Measurements from ENCODE around the gene PCDHGA4.
"Not testable (repeated sequence)": the region's sequence is repeated elsewhere in the genome, so short reads cannot be mapped to it uniquely, and the experiment has no call there.

The PCDHGA4 gene

DNA sequence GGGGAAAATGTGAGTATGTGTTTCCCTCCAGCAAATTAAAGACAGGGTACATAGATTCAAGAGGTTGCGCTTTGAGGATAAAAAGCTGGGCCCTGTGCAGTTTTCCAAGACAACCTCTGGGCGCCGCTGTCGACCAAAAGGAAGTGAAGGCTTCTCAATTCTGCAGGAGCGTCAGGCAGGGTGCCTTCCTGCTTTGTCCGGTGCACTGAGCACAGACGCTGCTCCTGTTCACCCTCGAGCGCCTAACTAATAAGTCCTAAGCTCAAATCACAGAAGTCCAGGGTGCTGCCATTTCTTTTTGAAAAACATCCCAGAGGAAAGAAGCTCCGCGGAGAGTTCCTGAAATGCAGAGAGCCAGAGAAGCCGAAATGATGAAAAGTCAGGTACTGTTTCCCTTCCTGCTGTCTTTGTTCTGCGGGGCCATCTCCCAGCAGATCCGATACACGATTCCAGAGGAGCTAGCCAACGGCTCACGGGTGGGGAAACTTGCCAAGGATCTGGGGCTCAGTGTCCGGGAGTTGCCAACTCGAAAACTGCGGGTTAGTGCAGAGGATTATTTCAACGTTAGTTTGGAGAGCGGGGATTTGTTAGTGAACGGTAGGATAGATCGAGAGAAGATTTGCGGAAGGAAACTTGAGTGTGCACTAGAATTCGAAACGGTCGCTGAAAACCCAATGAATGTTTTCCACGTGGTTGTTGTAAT lies 4.8 kb upstream of the PCDHGA4 start, which contains the start of gene PCDHGB1:
Gene PCDHGB1 (plus strand): TSS at position 183 of the 703 bp plus-strand sequence. CDS start 162 bp downstream, at position 345.
- peak; percentile 41 for DNase-seq

DNA sequence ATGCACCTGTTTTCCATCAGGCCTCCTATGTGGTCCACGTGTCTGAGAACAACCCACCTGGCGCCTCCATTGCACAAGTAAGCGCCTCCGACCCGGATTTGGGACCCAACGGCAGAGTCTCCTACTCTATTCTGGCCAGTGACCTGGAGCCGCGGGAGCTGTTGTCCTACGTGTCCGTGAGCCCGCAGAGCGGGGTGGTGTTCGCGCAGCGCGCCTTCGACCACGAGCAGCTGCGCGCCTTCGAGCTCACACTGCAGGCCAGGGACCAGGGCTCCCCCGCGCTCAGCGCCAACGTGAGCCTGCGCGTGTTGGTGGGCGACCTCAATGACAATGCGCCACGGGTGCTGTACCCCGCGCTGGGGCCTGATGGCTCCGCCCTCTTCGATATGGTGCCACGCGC lies 3.2 kb upstream of the PCDHGA4 start:
- no peak for DNase-seq

DNA sequence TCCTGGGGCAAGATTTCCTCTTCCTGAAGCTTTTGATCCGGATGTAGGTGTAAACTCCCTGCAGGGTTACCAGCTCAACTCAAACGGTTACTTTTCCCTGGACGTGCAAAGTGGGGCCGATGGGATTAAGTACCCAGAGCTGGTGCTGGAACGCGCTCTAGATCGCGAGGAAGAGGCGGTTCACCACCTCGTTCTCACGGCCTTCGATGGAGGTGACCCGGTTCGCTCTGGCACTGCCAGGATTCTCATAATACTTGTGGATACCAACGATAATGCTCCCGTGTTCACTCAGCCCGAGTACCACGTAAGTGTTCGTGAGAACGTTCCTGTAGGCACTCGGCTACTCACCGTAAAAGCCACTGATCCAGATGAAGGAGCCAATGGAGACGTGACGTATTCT lies 820 bp downstream of the PCDHGA4 start:
- no peak for DNase-seq

DNA sequence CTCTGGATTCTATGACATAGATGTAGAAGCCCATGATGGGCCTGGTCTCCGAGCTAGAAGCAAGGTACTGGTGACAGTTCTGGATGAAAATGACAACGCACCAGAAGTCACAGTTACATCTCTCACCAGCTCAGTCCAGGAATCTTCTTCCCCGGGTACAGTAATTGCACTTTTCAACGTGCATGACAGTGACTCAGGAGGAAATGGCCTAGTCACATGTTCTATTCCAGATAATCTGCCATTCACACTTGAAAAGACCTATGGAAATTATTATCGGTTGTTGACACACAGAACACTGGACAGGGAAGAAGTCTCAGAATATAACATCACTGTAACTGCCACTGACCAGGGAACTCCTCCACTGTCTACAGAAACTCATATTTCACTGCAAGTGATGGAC lies 1.3 kb downstream of the PCDHGA4 start:
- no peak for DNase-seq

DNA sequence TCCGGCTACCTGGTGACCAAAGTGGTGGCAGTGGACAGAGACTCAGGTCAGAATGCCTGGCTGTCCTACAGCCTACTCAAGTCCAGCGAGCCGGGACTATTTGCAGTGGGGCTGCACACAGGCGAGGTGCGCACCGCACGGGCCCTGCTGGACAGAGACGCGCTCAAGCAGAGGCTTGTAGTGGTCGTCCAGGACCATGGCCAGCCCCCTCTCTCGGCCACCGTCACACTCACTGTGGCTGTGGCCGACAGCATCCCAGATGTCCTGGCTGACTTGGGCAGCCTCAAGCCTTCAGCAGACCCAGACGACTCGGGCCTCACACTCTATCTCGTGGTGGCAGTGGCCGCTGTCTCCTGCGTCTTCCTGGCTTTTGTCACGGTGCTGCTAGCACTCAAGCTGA lies 2.1 kb downstream of the PCDHGA4 start:
- DNase-seq = no peak

DNA sequence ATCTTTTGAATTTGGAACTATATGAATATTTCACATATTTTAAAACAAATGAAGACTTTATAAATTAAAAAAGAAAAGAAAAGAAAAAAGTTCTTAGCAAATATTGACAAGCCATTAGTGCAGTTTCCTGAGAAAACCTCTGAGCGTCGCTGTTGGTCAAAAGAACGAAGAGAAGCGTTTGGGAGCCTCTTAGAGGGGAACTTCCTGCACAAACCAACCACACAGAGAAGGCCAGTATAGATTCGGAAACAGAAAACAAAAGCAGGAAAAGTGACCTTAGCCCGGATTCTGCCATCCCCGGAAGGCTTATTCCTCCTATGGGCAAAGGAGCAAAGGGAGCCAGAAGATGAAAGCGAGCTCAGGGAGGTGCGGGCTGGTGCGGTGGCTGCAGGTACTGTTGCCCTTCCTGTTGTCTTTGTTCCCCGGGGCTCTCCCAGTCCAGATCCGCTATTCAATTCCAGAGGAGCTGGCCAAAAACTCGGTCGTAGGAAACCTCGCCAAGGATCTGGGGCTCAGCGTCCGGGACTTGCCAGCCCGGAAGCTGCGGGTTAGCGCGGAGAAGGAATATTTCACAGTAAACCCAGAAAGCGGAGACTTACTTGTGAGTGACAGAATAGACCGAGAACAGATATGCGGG lies 5.1 kb downstream of the PCDHGA4 start, which contains the start of gene PCDHGB2:
Gene PCDHGB2 (plus strand): TSS at position 205 of the 637 bp plus-strand sequence. CDS start 142 bp downstream, at position 347.
- peak; percentile 32 for DNase-seq

DNA sequence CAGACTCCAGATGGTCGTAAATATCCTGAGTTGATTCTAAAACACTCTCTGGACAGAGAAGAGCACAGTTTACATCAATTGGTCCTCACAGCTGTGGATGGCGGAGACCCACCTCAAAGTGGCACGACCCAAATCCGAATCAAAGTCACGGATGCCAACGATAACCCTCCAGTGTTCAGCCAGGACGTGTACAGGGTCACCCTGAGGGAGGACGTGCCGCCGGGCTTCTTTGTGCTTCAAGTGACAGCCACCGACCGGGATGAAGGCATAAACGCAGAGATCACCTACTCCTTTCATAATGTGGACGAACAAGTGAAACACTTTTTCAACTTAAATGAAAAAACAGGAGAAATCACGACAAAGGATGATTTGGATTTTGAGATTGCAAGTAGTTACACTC lies 5.9 kb downstream of the PCDHGA4 start:
- no peak for DNase-seq

DNA sequence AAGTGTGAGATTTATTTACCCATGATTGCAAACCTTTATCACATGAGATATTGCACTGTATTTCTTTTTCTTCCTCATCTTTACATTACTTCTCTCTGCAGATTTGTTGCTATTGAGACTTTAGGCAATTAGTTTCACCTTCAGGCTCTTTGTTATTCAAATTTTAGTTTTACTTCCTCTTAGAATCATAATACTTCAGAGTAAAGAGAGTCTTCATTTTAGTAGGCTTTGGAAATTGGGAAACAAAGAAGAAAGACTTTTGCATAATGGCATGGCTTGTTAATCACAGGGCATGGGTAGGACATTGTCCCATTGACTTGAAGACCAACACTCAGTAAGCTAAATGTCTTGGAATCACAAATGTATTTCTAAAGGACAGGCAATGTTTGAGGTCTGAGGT lies 7.9 kb downstream of the PCDHGA4 start:
- no peak for DNase-seq

DNA sequence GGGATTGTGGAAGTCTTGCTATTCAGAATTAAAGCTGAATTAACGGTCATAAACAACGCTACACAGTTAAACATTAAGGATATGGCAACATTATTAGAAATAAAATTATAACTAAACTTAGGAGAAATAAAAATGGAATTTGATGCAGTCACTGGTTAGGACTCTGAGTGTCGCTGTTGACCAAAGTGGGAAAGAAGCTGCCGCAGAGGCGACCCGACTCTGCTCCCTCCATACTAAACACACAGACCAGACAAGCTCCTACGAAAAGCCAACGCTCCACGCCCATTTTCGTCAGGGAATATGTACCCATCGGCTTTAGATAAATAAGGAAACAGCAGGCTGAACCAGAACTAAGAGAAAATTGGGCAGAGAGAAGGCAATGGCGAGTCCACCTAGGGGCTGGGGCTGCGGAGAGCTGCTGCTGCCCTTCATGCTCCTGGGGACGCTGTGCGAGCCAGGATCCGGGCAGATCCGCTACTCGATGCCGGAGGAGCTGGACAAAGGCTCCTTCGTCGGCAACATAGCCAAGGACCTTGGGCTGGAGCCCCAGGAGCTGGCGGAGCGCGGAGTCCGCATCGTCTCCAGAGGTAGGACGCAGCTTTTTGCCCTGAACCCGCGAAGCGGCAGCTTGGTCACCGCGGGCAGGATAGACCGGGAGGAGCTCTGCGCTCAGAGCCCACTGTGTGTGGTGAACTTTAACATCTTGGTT lies 9.3 kb downstream of the PCDHGA4 start, which contains the start of gene PCDHGA5:
Gene PCDHGA5 (plus strand): TSS at position 211 of the 709 bp plus-strand sequence. CDS start 169 bp downstream, at position 380.
- DNase-seq = no peak

DNA sequence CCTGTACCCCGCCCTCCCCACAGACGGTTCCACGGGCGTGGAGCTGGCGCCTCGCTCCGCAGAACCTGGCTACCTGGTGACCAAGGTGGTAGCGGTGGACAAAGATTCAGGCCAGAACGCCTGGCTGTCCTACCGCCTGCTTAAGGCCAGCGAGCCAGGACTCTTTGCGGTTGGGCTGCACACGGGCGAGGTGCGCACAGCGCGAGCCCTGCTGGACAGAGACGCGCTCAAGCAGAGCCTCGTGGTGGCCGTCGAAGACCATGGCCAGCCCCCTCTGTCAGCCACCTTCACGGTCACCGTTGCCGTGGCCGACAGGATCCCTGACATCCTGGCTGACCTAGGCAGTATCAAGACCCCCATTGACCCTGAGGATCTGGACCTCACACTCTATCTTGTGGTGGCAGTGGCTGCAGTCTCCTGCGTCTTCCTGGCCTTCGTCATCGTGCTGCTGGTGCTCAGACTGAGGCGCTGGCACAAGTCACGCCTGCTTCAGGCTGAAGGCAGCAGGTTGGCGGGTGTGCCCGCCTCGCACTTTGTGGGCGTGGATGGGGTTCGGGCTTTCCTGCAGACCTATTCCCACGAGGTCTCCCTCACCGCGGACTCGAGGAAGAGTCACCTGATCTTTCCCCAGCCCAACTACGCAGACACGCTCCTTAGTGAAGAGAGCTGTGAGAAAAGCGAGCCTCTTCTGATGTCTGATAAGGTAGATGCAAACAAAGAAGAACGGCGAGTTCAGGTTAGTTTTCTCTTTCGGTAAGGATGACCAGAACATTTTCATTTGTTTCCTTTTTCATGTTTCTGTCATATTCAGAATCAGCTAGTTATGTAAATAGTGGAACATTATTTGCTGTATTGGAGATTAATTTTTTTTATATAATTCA lies 11.4 kb downstream of the PCDHGA4 start:
- DNase-seq = no peak

DNA sequence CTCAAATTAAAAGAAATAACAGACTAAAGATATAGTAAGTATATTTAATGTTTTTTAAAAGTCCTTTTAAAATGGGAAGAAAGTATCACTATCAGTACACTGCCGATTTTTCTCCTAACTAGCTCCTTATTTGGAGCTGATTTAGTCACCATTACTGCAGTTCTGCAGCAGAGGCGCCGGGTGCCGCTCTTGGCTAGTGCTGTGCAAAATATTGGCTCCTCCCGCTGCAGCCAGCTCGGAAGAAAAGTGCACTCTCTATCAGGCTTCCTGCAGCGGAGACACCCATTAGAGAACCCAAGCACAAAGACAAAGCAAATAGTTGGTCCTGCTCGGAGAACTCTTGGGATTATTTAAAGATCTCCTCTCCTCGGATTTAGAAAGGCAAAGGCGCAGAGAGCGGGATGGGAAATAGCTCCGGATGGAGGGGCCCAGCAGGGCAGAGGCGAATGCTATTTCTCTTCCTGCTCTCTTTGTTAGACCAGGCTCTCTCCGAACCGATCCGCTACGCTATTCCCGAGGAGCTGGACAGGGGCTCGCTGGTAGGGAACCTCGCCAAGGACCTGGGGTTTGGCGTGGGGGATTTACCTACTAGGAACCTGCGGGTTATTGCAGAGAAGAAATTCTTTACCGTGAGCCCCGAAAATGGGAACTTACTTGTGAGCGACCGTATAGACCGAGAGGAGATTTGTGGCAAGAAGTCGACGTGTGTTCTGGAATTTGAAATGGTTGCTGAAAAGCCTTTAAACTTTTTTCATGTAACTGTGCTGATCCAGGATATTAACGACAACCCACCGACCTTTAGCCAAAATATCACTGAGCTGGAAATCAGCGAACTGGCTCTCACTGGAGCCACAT lies 15.4 kb downstream of the PCDHGA4 start, which contains the start of gene PCDHGB3:
Gene PCDHGB3 (plus strand): TSS at position 249 of the 855 bp plus-strand sequence. CDS start 153 bp downstream, at position 402.
- no peak for DNase-seq

DNA sequence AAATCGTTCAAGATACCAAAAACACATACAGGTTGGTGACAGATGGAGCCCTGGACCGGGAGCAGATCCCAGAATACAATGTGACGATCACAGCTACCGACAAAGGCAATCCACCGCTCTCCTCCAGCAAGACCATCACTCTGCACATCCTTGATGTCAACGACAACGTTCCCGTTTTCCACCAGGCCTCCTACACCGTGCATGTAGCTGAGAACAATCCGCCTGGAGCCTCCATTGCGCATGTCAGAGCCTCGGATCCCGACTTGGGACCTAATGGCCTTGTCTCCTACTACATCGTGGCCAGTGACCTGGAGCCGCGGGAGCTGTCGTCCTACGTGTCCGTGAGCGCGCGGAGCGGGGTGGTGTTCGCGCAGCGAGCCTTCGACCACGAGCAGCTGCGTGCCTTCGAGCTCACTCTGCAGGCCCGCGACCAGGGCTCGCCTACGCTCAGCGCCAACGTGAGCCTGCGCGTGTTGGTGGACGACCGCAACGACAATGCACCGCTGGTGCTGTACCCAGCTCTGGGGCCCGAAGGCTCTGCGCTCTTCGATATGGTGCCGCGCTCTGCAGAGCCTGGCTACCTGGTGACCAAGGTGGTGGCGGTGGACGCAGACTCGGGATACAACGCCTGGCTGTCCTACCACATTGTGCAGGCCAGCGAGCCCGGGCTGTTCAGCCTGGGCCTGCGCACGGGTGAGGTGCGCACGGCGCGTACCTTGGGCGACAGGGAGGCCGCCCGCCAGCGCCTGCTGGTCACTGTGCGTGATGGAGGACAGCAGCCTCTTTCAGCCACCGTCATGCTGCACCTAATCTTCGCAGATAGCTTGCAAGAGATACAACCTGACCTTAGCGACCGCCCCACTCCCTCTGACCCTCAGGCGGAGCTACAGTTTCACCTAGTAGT lies 17.0 kb downstream of the PCDHGA4 start:
- DNase-seq = no peak

DNA sequence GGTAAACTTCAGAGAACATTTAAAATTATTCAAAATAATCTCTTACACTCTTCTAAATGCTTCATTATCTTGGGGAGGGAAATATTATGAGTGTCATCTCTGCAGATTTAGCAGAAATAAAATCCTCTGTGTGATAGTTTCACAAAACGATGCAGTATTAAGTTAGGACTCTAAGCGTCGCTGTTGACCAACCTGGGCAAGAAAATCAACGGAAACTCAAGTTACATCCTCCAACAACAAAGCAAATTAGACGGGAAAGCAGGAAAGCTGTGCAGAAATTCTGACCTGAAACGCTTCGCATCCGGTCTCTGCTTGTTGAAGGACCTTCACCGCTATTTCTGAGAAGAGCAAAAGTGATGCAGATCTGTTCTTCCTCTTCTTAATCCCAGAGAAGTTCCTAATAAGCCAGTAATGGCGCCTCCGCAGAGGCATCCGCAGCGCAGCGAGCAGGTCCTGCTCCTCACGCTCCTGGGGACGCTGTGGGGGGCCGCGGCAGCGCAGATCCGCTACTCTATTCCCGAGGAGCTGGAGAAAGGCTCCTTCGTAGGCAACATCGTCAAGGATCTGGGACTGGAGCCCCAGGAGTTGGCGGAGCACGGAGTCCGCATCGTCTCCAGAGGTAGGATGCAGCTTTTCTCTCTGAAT lies 19.0 kb downstream of the PCDHGA4 start, which contains the start of gene PCDHGA6:
Gene PCDHGA6 (plus strand): TSS at position 219 of the 645 bp plus-strand sequence. CDS start 193 bp downstream, at position 412.
- no peak for DNase-seq

DNA sequence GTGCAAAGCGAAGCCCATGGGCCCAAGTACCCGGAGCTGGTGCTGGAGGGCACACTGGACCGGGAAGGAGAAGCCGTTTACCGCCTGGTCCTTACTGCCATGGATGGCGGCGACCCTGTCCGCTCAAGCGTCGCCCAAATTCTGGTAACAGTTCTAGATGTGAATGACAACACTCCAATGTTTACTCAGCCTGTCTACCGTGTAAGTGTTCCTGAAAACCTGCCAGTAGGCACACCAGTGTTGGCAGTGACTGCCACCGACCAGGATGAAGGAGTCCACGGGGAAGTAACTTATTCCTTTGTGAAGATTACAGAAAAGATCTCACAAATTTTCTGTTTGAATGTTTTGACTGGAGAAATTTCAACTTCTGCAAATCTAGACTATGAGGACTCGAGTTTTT lies 19.8 kb downstream of the PCDHGA4 start:
- no peak for DNase-seq

DNA sequence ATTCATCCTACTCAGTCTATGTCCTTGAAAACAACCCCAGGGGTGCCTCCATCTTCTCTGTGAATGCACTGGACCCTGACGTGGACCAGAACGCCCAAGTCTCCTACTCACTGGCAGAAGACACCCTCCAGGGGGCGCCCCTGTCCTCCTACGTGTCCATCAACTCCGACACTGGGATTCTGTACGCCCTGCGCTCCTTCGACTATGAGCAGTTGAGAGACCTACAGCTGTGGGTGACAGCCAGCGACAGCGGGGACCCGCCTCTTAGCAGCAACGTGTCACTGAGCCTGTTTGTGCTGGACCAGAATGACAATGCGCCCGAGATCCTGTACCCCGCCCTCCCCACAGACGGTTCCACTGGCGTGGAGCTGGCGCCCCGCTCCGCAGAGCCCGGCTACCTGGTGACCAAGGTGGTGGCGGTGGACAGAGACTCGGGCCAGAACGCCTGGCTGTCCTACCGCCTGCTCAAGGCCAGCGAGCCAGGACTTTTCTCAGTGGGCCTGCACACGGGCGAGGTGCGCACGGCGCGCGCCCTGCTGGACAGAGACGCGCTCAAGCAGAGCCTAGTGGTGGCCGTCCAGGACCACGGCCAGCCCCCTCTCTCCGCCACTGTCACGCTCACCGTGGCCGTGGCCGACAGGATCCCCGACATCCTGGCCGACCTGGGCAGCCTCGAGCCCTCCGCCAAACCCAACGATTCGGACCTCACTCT lies 20.8 kb downstream of the PCDHGA4 start:
- not testable (repeated sequence) for DNase-seq

DNA sequence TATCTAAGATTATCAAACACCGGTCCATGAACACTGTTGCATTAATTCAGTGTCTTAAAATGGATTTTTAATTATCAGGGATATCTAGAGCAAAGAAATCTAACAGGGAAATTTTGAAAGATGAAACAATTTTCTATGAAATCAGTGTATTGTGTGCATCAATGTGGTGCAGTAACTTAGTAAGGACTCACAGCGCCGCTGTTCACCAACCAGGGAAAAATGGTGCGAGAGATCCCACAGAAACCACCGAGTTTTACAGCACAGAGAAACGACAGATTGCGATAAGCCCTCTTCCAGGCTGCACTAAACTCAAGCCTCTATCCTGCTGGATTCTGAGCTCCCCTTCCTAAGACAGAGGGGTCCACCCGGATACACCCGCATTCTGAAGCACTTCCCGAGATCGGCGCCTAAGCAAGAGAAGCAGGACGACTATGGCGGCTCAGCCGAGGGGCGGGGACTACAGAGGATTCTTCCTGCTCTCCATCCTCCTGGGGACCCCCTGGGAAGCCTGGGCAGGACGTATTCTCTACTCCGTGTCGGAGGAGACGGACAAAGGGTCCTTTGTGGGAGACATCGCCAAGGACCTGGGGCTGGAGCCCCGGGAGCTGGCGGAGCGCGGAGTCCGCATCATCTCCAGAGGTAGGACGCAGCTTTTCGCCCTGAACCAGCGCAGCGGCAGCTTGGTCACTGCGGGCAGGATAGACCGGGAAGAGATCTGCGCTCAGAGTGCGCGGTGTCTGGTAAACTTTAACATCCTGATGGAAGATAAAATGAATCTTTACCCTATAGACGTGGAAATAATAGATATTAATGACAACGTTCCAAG lies 27.9 kb downstream of the PCDHGA4 start, which contains the start of gene PCDHGA7:
Gene PCDHGA7 (plus strand): TSS at position 274 of the 826 bp plus-strand sequence. CDS start 158 bp downstream, at position 432.
- no peak for DNase-seq

DNA sequence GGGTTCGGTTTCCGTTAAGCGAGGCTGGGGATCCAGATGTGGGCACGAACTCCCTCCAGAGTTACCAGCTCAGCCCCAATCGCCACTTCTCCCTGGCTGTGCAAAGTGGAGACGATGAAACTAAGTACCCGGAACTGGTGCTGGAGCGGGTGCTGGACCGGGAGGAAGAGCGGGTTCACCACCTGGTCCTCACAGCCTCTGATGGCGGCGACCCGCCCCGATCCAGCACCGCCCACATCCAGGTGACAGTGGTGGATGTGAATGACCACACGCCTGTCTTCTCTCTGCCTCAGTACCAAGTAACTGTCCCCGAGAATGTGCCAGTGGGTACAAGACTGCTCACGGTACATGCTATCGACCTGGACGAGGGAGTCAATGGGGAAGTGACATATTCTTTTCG lies 28.5 kb downstream of the PCDHGA4 start:
- DNase-seq = no peak

All from NCI-H1694 treated with DMSO at 0.1 percent for 48 hours (cell line).